Peyer's patch (tissue), 4 donors: Measurements from ENCODE around the gene PXDC1. TPM values are rescaled to one million over a fixed set of nuclear protein-coding genes. Genes with fewer than 3 reads are reported as not detected.

Source experiments
- DNase-seq, 3 donors: peaks; one replicate each; pipeline ENCODE4 v3.0.0-alpha.2; 2017 to 2019
- H3K27ac ChIP-seq, 4 donors: fragments of 200-600 bp; sonication (generic); one replicate each; pipeline ENCODE4 v1.5.1; 2016 to 2019
- H3K27me3 ChIP-seq, 2 donors: fragments of 200-600 bp; sonication (generic); one replicate each; pipeline ENCODE4 v1.5.1; 2019
- H3K36me3 ChIP-seq, 3 donors: fragments of 200-600 bp; sonication (generic); one replicate each; pipeline ENCODE4 v1.5.1; 2016 to 2019
- H3K4me1 ChIP-seq, 4 donors: fragments of 200-600 bp; sonication (generic); one replicate each; pipeline ENCODE4 v1.5.1; 2016 to 2019
- H3K4me3 ChIP-seq, 4 donors: fragments of 200-600 bp; sonication (generic); 1 replicate in 3 of 4; 2 replicates in 1 of 4; pipeline ENCODE4 v1.5.1; 2016 to 2019; ENCODE audit warnings: mild to moderate bottlenecking in 1 of 4
- H3K9me3 ChIP-seq, 4 donors: fragments of 200-600 bp; sonication (generic); one replicate each; pipeline ENCODE4 v1.5.1; 2016 to 2019; ENCODE audit warnings: mild to moderate bottlenecking in 1 of 4
- CTCF ChIP-seq, 6 experiments: fragments of 450-650 bp in 4 of 6; fragments of 200-600 bp in 2 of 6; sonication (generic) in 1 of 6; IDR thresholded peaks; one replicate each; pipeline ENCODE4 v1.5.1; 2017 to 2019; ENCODE audit warnings: antibody characterized with exemption in 6 of 6, mild to moderate bottlenecking in 3 of 6, moderate library complexity in 1 of 6
- POLR2A ChIP-seq, 2 donors: fragments of 450-650 bp; IDR thresholded peaks; one replicate each; pipeline ENCODE4 v1.5.1; 2017; ENCODE audit warnings: antibody characterized with exemption in 2 of 2, mild to moderate bottlenecking in 2 of 2, moderate library complexity in 2 of 2
- total RNA-seq, 4 donors: library from RNA; depleted of rRNA; stranded (reverse); fragments of >200 nt; gene quantifications; one replicate each; pipeline ENCODE4 v1.1.0, GENCODE V29; 2016

Gene PXDC1
- total RNA-seq, 4 donors from 2014 or later = 35.5 to 69.4 (median 61.1) TPM

DNA sequence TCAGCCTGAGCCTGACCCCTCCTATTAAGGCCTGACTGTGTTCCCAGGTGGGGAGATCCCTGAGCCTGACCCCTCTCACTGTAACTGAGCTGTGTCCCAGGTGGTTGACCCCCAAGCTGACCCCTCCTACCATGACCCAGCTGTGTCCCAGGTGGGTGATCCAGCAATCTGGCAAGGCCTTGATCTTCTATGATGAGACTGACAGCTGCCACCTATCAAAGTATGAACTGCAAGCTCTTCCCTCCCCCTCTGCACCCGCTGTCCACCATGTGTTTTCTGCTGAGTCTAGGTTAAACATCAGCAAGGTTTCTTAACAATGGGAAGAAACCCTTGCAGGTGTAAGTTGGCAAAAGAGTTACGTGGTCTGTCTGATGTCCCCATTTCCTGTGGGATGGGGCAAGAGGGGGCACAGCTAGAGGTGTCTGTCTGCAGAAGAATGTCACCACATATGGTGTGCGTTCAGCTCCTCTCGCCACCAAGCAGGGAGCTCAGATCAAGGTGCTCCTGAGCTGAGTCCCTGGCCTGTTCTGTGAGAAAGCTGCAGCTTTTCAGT is 5.9 kb downstream of the PXDC1 start:
- DNase-seq = peak in 1 of 3 donors; percentile 43
- H3K36me3 ChIP-seq = no peaks in the 10 kb centered on the region
- no peak overlapping the region for H3K4me3 ChIP-seq
- TF ChIP-seq POLR2A (IDR thresholded peaks at IDR 0.05) (no peak), CTCF (IDR thresholded peaks at IDR 0.05) (no peak)
- H3K27ac ChIP-seq = peak overlapping the region in 2 of 4 donors; percentile 30 to 90
- H3K9me3 ChIP-seq = no peaks in the 10 kb centered on the region
- no peaks in the 10 kb centered on the region for H3K27me3 ChIP-seq
- peaks cover 0 to 57% (median 20%) of the 10 kb centered on the region in 4 donors for H3K4me1 ChIP-seq

DNA sequence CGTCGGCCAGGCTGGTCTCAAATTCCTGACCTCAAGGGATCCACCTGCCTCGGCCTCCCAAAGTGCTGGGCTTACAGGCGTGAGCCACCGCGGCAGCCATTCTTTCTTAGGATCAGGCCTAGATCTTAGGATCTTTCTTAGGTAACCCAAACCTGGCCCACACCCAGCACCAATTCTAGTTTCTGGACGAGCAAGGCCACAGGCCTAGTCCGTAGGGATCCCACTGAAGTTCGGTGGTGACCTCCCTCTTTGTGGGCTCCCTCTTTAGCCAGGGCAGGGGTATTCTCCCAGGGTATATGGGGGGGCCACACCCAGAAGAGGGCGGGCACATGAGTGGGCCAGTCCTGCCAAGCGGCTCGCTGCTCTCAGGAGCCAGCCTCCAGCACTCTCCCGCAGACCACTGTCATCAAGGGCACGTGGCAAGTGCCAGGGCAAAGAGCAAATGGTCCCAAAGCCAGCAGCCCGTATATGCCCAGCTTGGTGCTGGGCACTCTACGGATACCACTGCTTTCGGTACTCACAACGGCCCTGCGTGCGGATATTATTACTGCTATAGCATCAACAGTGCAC is 6.5 kb downstream of the PXDC1 start:
- Histone ChIP-seq H3K27ac (peak overlapping the region in 1 of 4 donors; percentile 90), H3K4me1 (peaks cover 0 to 62% (median 17%) of the 10 kb centered on the region in 4 donors)
- peak in 1 of 3 donors; percentile 44 for DNase-seq

GRCh38 chr6:3744211-3744900 is 7.2 kb downstream of the PXDC1 start:
- peak overlapping the region in 3 of 4 donors; percentile 35 to 49 (median 48) for H3K27ac ChIP-seq
- no peak for TF ChIP-seq CTCF (IDR thresholded peaks at IDR 0.05)
- no peak for TF ChIP-seq POLR2A (IDR thresholded peaks at IDR 0.05)
- no peak overlapping the region for H3K4me3 ChIP-seq
- DNase-seq = peak in 1 of 3 donors; percentile 42
- H3K9me3 ChIP-seq = no peaks in the 10 kb centered on the region
- H3K27me3 ChIP-seq = no peaks in the 10 kb centered on the region
- no peaks in the 10 kb centered on the region for H3K36me3 ChIP-seq
- H3K4me1 ChIP-seq = peaks cover 0 to 56% (median 17%) of the 10 kb centered on the region in 4 donors

More for the DNA sequence above, 6.5 kb downstream of the PXDC1 start:
- no peaks in the 10 kb centered on the region for H3K9me3 ChIP-seq
- no peak overlapping the region for H3K4me3 ChIP-seq
- H3K27me3 ChIP-seq = no peaks in the 10 kb centered on the region
- H3K36me3 ChIP-seq = no peaks in the 10 kb centered on the region
- no peak for TF ChIP-seq POLR2A (IDR thresholded peaks at IDR 0.05)
- no peak for TF ChIP-seq CTCF (IDR thresholded peaks at IDR 0.05)

GRCh38 chr6:3743541-3743940 is 8.0 kb downstream of the PXDC1 start:
- peak overlapping the region; percentile 15 to 51 (median 48) for H3K27ac ChIP-seq
- no peaks in the 10 kb centered on the region for H3K36me3 ChIP-seq

More at GRCh38 chr6:3743541-3743940, 8.0 kb downstream of the PXDC1 start:
- Histone ChIP-seq H3K4me1 (peaks cover 0 to 48% (median 17%) of the 10 kb centered on the region in 4 donors), H3K27me3 (no peaks in the 10 kb centered on the region), H3K9me3 (no peaks in the 10 kb centered on the region), H3K4me3 (no peak overlapping the region)
- DNase-seq = peak in 1 of 3 donors; percentile 46
- TF ChIP-seq CTCF (IDR thresholded peaks at IDR 0.05) (no peak), POLR2A (IDR thresholded peaks at IDR 0.05) (no peak)
